22Rv1 (cell line): ENCODE measurements around the gene ERAS.
"Not testable (repeated sequence)": the region's sequence is repeated elsewhere in the genome, so short reads cannot be mapped to it uniquely, and the experiment has no call there.

Experiments used
- H3K27ac ChIP-seq: fragments of 450-650 bp; 2 replicates; pipeline ENCODE4 v1.5.1; 2017
- ZFX ChIP-seq: fragments of 450-650 bp; IDR thresholded peaks from 2 replicates; pipeline ENCODE4 v1.6.1; 2017; ENCODE audit warnings: antibody characterized with exemption, borderline replicate concordance
- TF ChIP-seq, protein P1 (sequence below): fragments of 450-650 bp; IDR thresholded peaks from 2 replicates; pipeline ENCODE4 v1.5.1; 2017; ENCODE audit warnings: mild to moderate bottlenecking

Gene ERAS

DNA sequence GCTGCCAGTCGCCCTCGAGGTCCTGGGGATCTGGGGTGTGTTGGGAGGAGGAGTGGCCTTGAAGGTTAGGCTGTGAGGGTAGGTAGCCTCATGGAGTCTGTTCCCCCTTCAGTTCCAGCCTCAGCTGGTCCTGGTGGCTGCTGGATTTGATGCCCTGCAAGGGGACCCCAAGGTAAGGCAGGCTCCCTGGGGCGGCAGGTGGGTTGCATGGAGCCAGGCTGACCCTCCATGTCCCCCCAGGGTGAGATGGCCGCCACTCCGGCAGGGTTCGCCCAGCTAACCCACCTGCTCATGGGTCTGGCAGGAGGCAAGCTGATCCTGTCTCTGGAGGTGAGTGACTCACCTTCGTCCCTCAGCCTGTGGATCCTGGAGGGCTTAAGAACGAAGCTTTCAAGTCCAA is 11.6 kb upstream of the ERAS start:
- no peak overlapping the region for H3K27ac ChIP-seq
- TF ChIP-seq, protein P1, sequence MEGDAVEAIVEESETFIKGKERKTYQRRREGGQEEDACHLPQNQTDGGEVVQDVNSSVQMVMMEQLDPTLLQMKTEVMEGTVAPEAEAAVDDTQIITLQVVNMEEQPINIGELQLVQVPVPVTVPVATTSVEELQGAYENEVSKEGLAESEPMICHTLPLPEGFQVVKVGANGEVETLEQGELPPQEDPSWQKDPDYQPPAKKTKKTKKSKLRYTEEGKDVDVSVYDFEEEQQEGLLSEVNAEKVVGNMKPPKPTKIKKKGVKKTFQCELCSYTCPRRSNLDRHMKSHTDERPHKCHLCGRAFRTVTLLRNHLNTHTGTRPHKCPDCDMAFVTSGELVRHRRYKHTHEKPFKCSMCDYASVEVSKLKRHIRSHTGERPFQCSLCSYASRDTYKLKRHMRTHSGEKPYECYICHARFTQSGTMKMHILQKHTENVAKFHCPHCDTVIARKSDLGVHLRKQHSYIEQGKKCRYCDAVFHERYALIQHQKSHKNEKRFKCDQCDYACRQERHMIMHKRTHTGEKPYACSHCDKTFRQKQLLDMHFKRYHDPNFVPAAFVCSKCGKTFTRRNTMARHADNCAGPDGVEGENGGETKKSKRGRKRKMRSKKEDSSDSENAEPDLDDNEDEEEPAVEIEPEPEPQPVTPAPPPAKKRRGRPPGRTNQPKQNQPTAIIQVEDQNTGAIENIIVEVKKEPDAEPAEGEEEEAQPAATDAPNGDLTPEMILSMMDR = no peak
- TF ChIP-seq ZFX = no peak

- TF ChIP-seq ZFX = no peak
- TF ChIP-seq, protein P1 = no peak
- H3K27ac ChIP-seq = no peak overlapping the region
These were observed 11.0 kb upstream of the ERAS start for GRCh38 chrX:48815266-48815665.

GRCh38 chrX:48816014-48816810 is 10.1 kb upstream of the ERAS start:
- TF ChIP-seq, protein P1 = no peak
- TF ChIP-seq ZFX = no peak
- H3K27ac ChIP-seq = no peak overlapping the region

GRCh38 chrX:48818098-48818497 is 8.2 kb upstream of the ERAS start:
- TF ChIP-seq, protein P1 = no peak
- no peak for TF ChIP-seq ZFX
- H3K27ac ChIP-seq = no peak overlapping the region

DNA sequence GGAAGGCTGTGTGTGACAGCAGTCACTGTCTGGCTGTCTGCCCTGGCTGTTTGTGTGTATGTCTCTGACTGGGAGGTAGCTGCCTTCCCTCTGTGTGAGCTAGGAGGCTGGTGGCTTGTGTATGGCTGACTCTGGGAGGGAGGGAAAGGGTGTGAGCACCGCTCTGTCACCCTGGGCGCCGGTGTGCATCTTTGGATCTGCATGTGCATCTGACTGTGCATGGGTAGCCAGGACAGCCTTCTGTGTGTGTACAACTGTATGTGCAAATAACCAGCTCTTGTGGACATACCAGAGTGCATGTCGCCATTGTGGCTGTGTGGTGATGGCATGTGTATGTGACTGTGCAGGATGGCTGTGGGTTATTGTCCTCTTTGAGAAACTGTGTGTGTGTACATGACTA is 7.4 kb upstream of the ERAS start:
- TF ChIP-seq, protein P1 = no peak
- no peak for TF ChIP-seq ZFX
- H3K27ac ChIP-seq = no peak overlapping the region

GRCh38 chrX:48819394-48819793 is 6.9 kb upstream of the ERAS start:
- H3K27ac ChIP-seq = not testable (repeated sequence)

DNA sequence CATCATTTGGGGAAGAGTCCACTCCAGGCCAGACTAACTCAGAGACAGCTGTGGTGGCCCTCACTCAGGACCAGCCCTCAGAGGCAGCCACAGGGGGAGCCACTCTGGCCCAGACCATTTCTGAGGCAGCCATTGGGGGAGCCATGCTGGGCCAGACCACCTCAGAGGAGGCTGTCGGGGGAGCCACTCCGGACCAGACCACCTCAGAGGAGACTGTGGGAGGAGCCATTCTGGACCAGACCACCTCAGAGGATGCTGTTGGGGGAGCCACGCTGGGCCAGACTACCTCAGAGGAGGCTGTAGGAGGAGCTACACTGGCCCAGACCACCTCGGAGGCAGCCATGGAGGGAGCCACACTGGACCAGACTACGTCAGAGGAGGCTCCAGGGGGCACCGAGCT is 3.3 kb upstream of the ERAS start:
- no peak overlapping the region for H3K27ac ChIP-seq
- TF ChIP-seq ZFX = no peak
- TF ChIP-seq, protein P1 = no peak

GRCh38 chrX:48824066-48824465 is 2.2 kb upstream of the ERAS start:
- TF ChIP-seq, protein P1 = no peak
- TF ChIP-seq ZFX = no peak
- no peak overlapping the region for H3K27ac ChIP-seq
